ENCODE data around the gene CTIF. TPM values are rescaled to one million over a fixed set of nuclear protein-coding genes. Genes with fewer than 3 reads are reported as not detected.

The CTIF gene
- total RNA-seq, 1 experiment from 2014 or later, result 95.8 TPM

DNA sequence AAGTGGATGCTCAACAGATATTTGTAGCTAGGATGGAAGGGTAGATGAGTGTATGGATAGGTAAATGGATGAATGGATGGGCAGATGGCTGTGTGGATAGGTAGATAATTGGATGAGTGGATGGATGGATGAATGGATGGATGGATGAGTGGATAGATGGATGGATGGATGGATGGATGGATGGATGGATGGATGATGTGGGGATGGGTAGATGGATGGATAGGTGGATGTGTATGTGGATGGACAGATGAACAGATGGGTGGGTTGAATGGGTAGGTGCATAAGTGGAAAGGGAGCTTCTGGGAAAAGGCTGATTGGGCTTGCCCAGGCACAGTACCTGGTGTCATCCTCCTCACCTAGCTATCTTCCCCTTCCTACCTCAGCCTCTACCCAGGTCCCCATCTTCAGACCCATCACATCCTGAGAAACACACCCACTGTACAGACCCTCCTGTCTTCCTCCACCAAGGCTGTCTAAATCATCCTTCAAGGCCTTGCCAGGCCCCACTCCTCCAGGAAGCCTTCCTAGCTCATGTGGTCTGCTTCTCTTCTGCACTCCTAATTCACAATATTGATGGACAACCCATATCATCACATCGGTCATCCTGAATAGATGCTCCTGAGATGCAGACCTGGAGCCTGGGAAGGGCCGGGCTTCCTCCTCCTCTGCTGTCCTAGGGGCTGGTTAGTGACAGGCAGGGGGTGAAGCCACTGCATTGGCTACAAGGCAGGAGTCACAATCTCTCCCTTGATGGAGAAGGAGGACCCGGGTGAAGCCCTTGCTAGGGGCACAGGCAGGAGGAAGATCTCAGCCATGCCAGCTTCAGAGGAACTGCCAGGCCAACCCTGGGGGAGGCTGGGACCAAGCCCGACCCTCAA lies 362.6 kb downstream of the CTIF start:
- Mint-ChIP-seq H3K4me1 (ENCODE audit: insufficient read depth, unreplicated experiment) (peaks cover 15% of the 10 kb centered on the region), H3K27ac (ENCODE audit: low read depth, unreplicated experiment) (peak overlapping the region; percentile 67), H3K36me3 (ENCODE audit: insufficient read depth, unreplicated experiment) (no peaks in the 10 kb centered on the region), H3K4me3 (ENCODE audit: unreplicated experiment) (no peak overlapping the region), H3K27me3 (ENCODE audit: insufficient read depth, unreplicated experiment) (no peaks in the 10 kb centered on the region), H3K9me3 (ENCODE audit: unreplicated experiment) (peaks cover 19% of the 10 kb centered on the region)
- BruUV-seq (replicated peaks), result no TSS peak
- POLR2A ChIA-PET, result interaction anchor here (0.5 to 0.7 kb wide), 2 partner anchors 18 to 1986 kb away, joined by 3 read pairs; no protein-coding TSS in a partner anchor
- intact Hi-C loops (cut with micrococcal nuclease), result no loop called here
- TF ChIP-seq, protein P1, sequence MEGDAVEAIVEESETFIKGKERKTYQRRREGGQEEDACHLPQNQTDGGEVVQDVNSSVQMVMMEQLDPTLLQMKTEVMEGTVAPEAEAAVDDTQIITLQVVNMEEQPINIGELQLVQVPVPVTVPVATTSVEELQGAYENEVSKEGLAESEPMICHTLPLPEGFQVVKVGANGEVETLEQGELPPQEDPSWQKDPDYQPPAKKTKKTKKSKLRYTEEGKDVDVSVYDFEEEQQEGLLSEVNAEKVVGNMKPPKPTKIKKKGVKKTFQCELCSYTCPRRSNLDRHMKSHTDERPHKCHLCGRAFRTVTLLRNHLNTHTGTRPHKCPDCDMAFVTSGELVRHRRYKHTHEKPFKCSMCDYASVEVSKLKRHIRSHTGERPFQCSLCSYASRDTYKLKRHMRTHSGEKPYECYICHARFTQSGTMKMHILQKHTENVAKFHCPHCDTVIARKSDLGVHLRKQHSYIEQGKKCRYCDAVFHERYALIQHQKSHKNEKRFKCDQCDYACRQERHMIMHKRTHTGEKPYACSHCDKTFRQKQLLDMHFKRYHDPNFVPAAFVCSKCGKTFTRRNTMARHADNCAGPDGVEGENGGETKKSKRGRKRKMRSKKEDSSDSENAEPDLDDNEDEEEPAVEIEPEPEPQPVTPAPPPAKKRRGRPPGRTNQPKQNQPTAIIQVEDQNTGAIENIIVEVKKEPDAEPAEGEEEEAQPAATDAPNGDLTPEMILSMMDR (IDR thresholded peaks at IDR 0.05; ENCODE audit: unreplicated experiment), result no peak
- no peak for DNase-seq (ENCODE audit: unreplicated experiment)
- CTCF ChIA-PET, result interaction anchor here (0.9 to 1.0 kb wide), 2 partner anchors 11 to 308 kb away, joined by 3 to 4 read pairs; no protein-coding TSS in a partner anchor

DNA sequence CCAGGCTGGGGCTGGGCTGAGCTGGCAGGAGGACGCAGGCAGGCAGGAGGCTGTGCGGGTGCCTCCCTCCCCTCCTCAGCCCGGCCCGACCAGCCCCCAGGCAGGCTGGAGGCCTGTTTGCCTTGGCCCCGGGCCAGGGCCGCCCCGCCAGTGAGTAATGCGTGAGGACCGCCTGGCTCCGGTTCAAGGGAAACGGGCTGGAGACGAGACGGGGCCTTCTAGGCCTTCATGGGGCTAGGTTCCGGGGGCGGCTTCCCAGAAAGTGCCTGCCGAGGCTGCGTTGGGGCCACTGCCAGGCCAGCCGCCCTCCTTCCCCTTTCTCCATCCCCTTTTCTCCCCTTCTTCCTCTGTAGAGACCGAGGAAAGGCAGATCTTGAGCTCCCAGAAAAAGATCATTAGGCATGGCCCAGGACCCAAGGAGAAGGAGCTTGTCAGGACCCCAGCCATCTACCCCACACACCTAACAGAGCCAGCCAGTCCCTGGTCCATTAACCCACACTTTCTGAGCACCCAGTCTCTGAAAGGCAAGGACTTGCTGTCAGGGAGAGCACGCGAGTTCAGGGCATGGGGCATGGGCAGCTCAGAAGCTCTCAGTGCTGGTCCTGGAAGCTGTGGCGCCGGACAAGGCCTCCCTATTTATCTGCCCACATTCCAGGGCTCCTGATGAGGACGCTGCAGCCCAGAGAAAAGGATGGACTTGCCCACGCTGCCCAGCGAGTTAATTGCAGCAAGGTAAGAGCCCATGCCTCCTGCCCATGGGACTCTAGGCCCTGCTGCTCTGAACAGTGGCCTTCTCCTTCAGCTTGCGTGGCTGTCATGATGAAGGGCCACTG lies 363.4 kb downstream of the CTIF start:
- H3K4me1 Mint-ChIP-seq (ENCODE audit: insufficient read depth, unreplicated experiment), result peaks cover 7% of the 10 kb centered on the region
- intact Hi-C loops (cut with micrococcal nuclease), result no loop called here
- TF ChIP-seq, protein P1 (IDR thresholded peaks at IDR 0.05; ENCODE audit: unreplicated experiment), result no peak
- H3K27ac Mint-ChIP-seq (ENCODE audit: low read depth, unreplicated experiment), result peak overlapping the region; percentile 67
- H3K36me3 Mint-ChIP-seq (ENCODE audit: insufficient read depth, unreplicated experiment), result no peaks in the 10 kb centered on the region
- H3K9me3 Mint-ChIP-seq (ENCODE audit: unreplicated experiment), result peaks cover 19% of the 10 kb centered on the region
- no TSS peak for BruUV-seq (replicated peaks)
- H3K4me3 Mint-ChIP-seq (ENCODE audit: unreplicated experiment), result no peak overlapping the region
- ChIA-PET POLR2A (interaction anchor here (0.5 to 0.7 kb wide), 2 partner anchors 733 to 1986 kb away, joined by 3 read pairs; no protein-coding TSS in a partner anchor), CTCF (interaction anchor here (0.7 to 1.0 kb wide), 3 partner anchors 9 to 307 kb away, joined by 3 to 4 read pairs (median 3); no protein-coding TSS in a partner anchor)
- no peaks in the 10 kb centered on the region for H3K27me3 Mint-ChIP-seq (ENCODE audit: insufficient read depth, unreplicated experiment)
- DNase-seq (ENCODE audit: unreplicated experiment), result peak; percentile 90

- ChIA-PET POLR2A (interaction anchor here (0.7 kb wide), 1 partner anchor 93 kb away, joined by 3 read pairs; no protein-coding TSS in a partner anchor), CTCF (interaction anchor here (1.0 kb wide), 1 partner anchor 307 kb away, joined by 4 read pairs; no protein-coding TSS in a partner anchor)
- peaks cover 19% of the 10 kb centered on the region for H3K9me3 Mint-ChIP-seq (ENCODE audit: unreplicated experiment)
- H3K4me1 Mint-ChIP-seq (ENCODE audit: insufficient read depth, unreplicated experiment), result peaks cover 7% of the 10 kb centered on the region
- no TSS peak for BruUV-seq (replicated peaks)
- H3K27ac Mint-ChIP-seq (ENCODE audit: low read depth, unreplicated experiment), result no peak overlapping the region
- intact Hi-C loops (cut with micrococcal nuclease), result no loop called here
- H3K4me3 Mint-ChIP-seq (ENCODE audit: unreplicated experiment), result no peak overlapping the region
- no peaks in the 10 kb centered on the region for H3K27me3 Mint-ChIP-seq (ENCODE audit: insufficient read depth, unreplicated experiment)
- DNase-seq (ENCODE audit: unreplicated experiment), result peak; percentile 11
- TF ChIP-seq, protein P1 (IDR thresholded peaks at IDR 0.05; ENCODE audit: unreplicated experiment), result no peak
- no peaks in the 10 kb centered on the region for H3K36me3 Mint-ChIP-seq (ENCODE audit: insufficient read depth, unreplicated experiment)
These were observed 364.2 kb downstream of the CTIF start for GRCh38 chr18:48902856-48903601.

Data from MCF 10A (cell line).